Thymus (tissue), 11 donors: ENCODE data around the gene AUP1. TPM values are rescaled to one million over a fixed set of nuclear protein-coding genes. Genes with fewer than 3 reads are reported as not detected.

Experiments used
- DNase-seq, 9 donors: peaks; one replicate each; pipeline ENCODE4 v3.0.0-alpha.2; 2013; ENCODE audit warnings: low spot score in 9 of 9, low read depth in 6 of 9, missing footprints in 1 of 9
- H3K27ac ChIP-seq, 2 donors: one replicate each; pipeline ENCODE4 v1.5.1; 2013; ENCODE audit warnings: control low read depth in 1 of 2, low read depth in 1 of 2, low read length in 1 of 2, mild to moderate bottlenecking in 1 of 2, moderate library complexity in 1 of 2
- H3K27me3 ChIP-seq, 2 donors: one replicate each; pipeline ENCODE4 v1.5.1; 2013; ENCODE audit warnings: low read length in 1 of 2; ENCODE audit not compliant: control insufficient read depth in 2 of 2, insufficient read depth in 1 of 2
- H3K36me3 ChIP-seq, 2 donors: one replicate each; pipeline ENCODE4 v1.5.1; 2013; ENCODE audit warnings: low read length in 1 of 2, mild to moderate bottlenecking in 1 of 2, moderate library complexity in 1 of 2; ENCODE audit not compliant: control insufficient read depth in 2 of 2, insufficient read depth in 2 of 2
- H3K4me1 ChIP-seq, 2 donors: one replicate each; pipeline ENCODE4 v1.5.1; 2013; ENCODE audit warnings: low read length in 2 of 2; ENCODE audit not compliant: control insufficient read depth in 2 of 2, insufficient read depth in 2 of 2
- H3K4me3 ChIP-seq, 2 donors: one replicate each; pipeline ENCODE4 v1.5.1; 2013; ENCODE audit warnings: low read length in 2 of 2, control low read depth in 1 of 2, mild to moderate bottlenecking in 1 of 2
- H3K9me3 ChIP-seq, 2 donors: one replicate each; pipeline ENCODE4 v1.5.1; 2013; ENCODE audit warnings: low read length in 1 of 2, mild to moderate bottlenecking in 1 of 2; ENCODE audit not compliant: control insufficient read depth in 2 of 2, insufficient read depth in 1 of 2
- WGBS: extraction: QIAGEN DNeasy Blood & Tissue Kit; methylation state at CpG from one replicate; pipeline ENCODE4 v1.1.7; 2013; 5-methylcytosine and 5-hydroxymethylcytosine counted together
- polyA plus RNA-seq: library from polyadenylated mRNA; stranded (reverse); fragments of 200-250 nt; gene quantifications from one replicate; pipeline ENCODE4 v1.2.3, GENCODE V29; 2013
- total RNA-seq: library from RNA; stranded (reverse); fragments of 120-200 nt; gene quantifications from one replicate; pipeline ENCODE4 v1.2.4, GENCODE V29; 2013
- donor health status: healthy.

The AUP1 gene
- total and polyA plus RNA-seq, 2 donors: 59.5 to 208 TPM

GRCh38 chr2:74554820-74555531 is 25.5 kb upstream of the AUP1 start:
- Histone ChIP-seq H3K36me3 (peaks cover 2 to 3% of the 10 kb centered on the region in 2 donors), H3K27me3 (peaks cover 27 to 63% of the 10 kb centered on the region in 2 donors), H3K9me3 (no peaks in the 10 kb centered on the region), H3K27ac (peak overlapping the region in 1 of 2 donors; percentile 58), H3K4me1 (peaks cover 7 to 28% of the 10 kb centered on the region in 2 donors), H3K4me3 (peak overlapping the region; percentile 97 to 99)
- WGBS: under 1% methylated on average over 58 of the region's 58 CpGs
- DNase-seq: peak in 3 of 9 donors; percentile 18 to 61 (median 44)

- Histone ChIP-seq H3K9me3 (peaks cover 4 to 5% of the 10 kb centered on the region in 2 donors), H3K4me1 (peaks cover 7 to 34% of the 10 kb centered on the region in 2 donors), H3K36me3 (peaks cover 2 to 3% of the 10 kb centered on the region in 2 donors), H3K27me3 (peaks cover 35 to 70% of the 10 kb centered on the region in 2 donors), H3K27ac (peak within 1 kb of the TSS; percentile 11 to 58), H3K4me3 (peak within 1 kb of the TSS; percentile 97 to 99)
- DNase-seq: peak in 7 of 9 donors; percentile 52 to 84 (median 58)
- WGBS: 2% methylated on average over 73 of the region's 73 CpGs
Observed at GRCh38 chr2:74553892-74554819, 24.6 kb upstream of the AUP1 start, which contains the start of the genes DOK1 and LOXL3. TSS of gene DOK1 (plus strand) at chr2:74554720. CDS start at chr2:74554755, 35 bp downstream. TSS of gene LOXL3 (minus strand) at chr2:74553942. CDS start at chr2:74552634, 1,308 bp downstream.

GRCh38 chr2:74552914-74553811 is 23.7 kb upstream of the AUP1 start:
- Histone ChIP-seq H3K4me3 (no peak overlapping the region), H3K36me3 (peaks cover 2 to 3% of the 10 kb centered on the region in 2 donors), H3K27me3 (peaks cover 44 to 80% of the 10 kb centered on the region in 2 donors), H3K27ac (no peak overlapping the region), H3K4me1 (peaks cover 7 to 39% of the 10 kb centered on the region in 2 donors), H3K9me3 (peaks cover 5 to 7% of the 10 kb centered on the region in 2 donors)
- WGBS: 90% methylated on average over 27 of the region's 27 CpGs
- no peak for DNase-seq

- peaks cover 51 to 88% of the 10 kb centered on the region in 2 donors for H3K27me3 ChIP-seq
- DNase-seq: no peak
- no peak overlapping the region for H3K4me3 ChIP-seq
- no peak overlapping the region for H3K27ac ChIP-seq
- WGBS: 77% methylated on average over 21 of the region's 21 CpGs
- H3K36me3 ChIP-seq: peaks cover 2 to 3% of the 10 kb centered on the region in 2 donors
- H3K9me3 ChIP-seq: peaks cover 5 to 7% of the 10 kb centered on the region in 2 donors
- H3K4me1 ChIP-seq: peaks cover 7 to 39% of the 10 kb centered on the region in 2 donors
Observed at GRCh38 chr2:74551942-74552913, 22.7 kb upstream of the AUP1 start.

- H3K27me3 ChIP-seq: peaks cover 52 to 95% of the 10 kb centered on the region in 2 donors
Observed at GRCh38 chr2:74551530-74551929, 22.0 kb upstream of the AUP1 start.

GRCh38 chr2:74550231-74550630 is 20.7 kb upstream of the AUP1 start:
- Histone ChIP-seq H3K36me3 (no peaks in the 10 kb centered on the region), H3K4me1 (peaks cover 4 to 29% of the 10 kb centered on the region in 2 donors), H3K9me3 (peaks cover 5 to 7% of the 10 kb centered on the region in 2 donors), H3K4me3 (no peak overlapping the region), H3K27me3 (peaks cover 56 to 92% of the 10 kb centered on the region in 2 donors), H3K27ac (no peak overlapping the region)
- no peak for DNase-seq
- WGBS: 95% methylated on average over 7 of the region's 7 CpGs

More at GRCh38 chr2:74551530-74551929, 22.0 kb upstream of the AUP1 start:
- H3K36me3 ChIP-seq: no peaks in the 10 kb centered on the region
- no peak overlapping the region for H3K4me3 ChIP-seq
- no peak for DNase-seq
- H3K4me1 ChIP-seq: peaks cover 7 to 37% of the 10 kb centered on the region in 2 donors
- H3K9me3 ChIP-seq: peaks cover 5 to 7% of the 10 kb centered on the region in 2 donors
- H3K27ac ChIP-seq: no peak overlapping the region

- 3% methylated on average over 85 of the region's 85 CpGs for WGBS
- H3K36me3 ChIP-seq: no peaks in the 10 kb centered on the region
Observed at GRCh38 chr2:74548900-74549826, 19.7 kb upstream of the AUP1 start.

More at GRCh38 chr2:74548900-74549826, 19.7 kb upstream of the AUP1 start:
- Histone ChIP-seq H3K4me3 (peak overlapping the region; percentile 25 to 36), H3K4me1 (peaks cover 3 to 26% of the 10 kb centered on the region in 2 donors), H3K27me3 (peaks cover 56 to 83% of the 10 kb centered on the region in 2 donors), H3K9me3 (peaks cover 5 to 7% of the 10 kb centered on the region in 2 donors), H3K27ac (no peak overlapping the region)
- no peak for DNase-seq
